HUES64 (cell line): Measurements from ENCODE around the gene EXD1. TPM values are rescaled to one million over a fixed set of nuclear protein-coding genes. Genes with fewer than 3 reads are reported as not detected.
"Not testable (repeated sequence)": the region's sequence is repeated elsewhere in the genome, so short reads cannot be mapped to it uniquely, and the experiment has no call there.

Source experiments
- H3K27ac ChIP-seq: 2 replicates; pipeline ENCODE4 v1.7.0; 2013; ENCODE audit warnings: low read depth, low read length, inconsistent platforms
- H3K27me3 ChIP-seq: 2 replicates; pipeline ENCODE4 v1.6.1; 2013; ENCODE audit warnings: mild to moderate bottlenecking, low read length; ENCODE audit not compliant: insufficient read depth
- H3K36me3 ChIP-seq: 2 replicates; pipeline ENCODE4 v1.6.1; 2013; ENCODE audit warnings: mild to moderate bottlenecking, low read length; ENCODE audit not compliant: insufficient read depth
- H3K4me1 ChIP-seq: 2 replicates; pipeline ENCODE4 v1.6.1; 2013; ENCODE audit warnings: mild to moderate bottlenecking, low read length, moderate library complexity; ENCODE audit not compliant: insufficient read depth
- H3K4me3 ChIP-seq: 2 replicates; pipeline ENCODE4 v1.5.1; 2013; ENCODE audit warnings: mild to moderate bottlenecking, low read length, moderate library complexity
- H3K9ac ChIP-seq: 2 replicates; pipeline ENCODE4 v1.6.1; 2013; ENCODE audit warnings: mild to moderate bottlenecking, low read depth, low read length
- H3K9me3 ChIP-seq: 2 replicates; pipeline ENCODE4 v1.6.1; 2013; ENCODE audit warnings: low read depth, low read length; ENCODE audit not compliant: insufficient read depth
- WGBS: fragments of 150-250, 120-280 bp; methylation state at CpG from one replicate; pipeline ENCODE4 v1.1.7; 2013; ENCODE audit warnings: missing lambda C conversion rate; 5-methylcytosine and 5-hydroxymethylcytosine counted together
- polyA plus RNA-seq, 2 experiments: library from polyadenylated mRNA; stranded (reverse); fragments of 50-300 nt; gene quantifications; one replicate each; pipeline ENCODE4 v1.2.3, GENCODE V29; 2013

The EXD1 gene, protein sequence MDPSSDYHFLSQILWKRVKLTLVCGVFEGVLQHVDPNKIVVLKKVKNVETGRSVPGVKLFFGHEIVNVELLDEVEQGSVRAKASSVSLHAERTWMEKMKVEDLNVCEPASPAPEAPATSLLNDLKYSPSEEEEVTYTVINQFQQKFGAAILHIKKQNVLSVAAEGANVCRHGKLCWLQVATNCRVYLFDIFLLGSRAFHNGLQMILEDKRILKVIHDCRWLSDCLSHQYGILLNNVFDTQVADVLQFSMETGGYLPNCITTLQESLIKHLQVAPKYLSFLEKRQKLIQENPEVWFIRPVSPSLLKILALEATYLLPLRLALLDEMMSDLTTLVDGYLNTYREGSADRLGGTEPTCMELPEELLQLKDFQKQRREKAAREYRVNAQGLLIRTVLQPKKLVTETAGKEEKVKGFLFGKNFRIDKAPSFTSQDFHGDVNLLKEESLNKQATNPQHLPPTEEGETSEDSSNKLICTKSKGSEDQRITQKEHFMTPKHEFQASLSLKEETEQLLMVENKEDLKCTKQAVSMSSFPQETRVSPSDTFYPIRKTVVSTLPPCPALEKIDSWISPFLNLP
- polyA plus RNA-seq (2013, experiment 1 of 2), result not detected
- not detected for polyA plus RNA-seq (2013, experiment 2 of 2)

DNA sequence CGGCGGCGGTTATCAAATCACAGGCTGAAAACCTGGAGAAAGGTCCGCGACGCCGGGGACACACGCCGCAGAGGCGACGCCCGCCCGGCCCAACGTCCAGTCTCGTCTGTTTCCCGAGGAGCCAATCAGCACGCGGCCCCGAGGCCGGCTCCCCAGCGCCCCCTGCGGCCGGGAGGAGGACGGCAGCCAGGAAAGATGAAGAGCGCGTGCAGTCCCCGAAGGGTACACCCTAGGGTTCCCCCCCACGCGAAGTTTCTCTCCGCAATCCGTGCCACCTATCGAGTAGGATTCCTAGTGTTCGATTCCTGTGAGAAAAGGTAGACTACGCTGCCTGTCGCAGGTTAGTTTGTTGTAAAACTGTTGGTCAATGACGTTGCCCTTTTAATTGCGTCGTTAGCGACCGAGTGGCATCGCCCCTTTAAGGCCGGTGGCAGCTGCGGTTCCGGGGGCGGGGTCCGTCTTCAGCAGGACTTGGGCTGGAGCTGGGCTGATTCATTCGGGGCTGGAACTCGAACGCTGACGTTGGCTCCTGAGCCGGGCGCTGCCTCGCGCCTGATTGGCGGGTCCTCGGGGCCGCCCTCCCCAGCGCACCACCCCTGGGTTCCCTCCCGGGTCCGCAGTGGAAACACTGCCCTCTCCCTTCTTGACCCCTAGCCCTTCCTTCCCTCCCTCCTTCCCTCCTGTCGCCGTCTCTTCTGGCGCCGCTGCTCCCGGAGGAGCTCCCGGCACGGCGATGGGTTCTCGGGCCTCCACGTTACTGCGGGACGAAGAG lies at the start of gene EXD1, which contains the start of gene CHP1:
TSS of gene EXD1 (minus strand) at position 108 of the 772 bp plus-strand sequence. CDS start 4,182 bp downstream, outside the sequence.
TSS of gene CHP1 (plus strand) at position 619 of the 772 bp plus-strand sequence. CDS start at position 734, 115 bp downstream.
- Histone ChIP-seq H3K36me3 (no peaks in the 10 kb centered on the region; the same call in 1 of the 2 replicates), H3K4me3 (peak within 1 kb of the TSS; percentile 72), H3K27ac (peak within 1 kb of the TSS; percentile 61; the same call in 1 of the 2 replicates), H3K4me1 (peaks cover 3% of the 10 kb centered on the region; the same call in 1 of the 2 replicates), H3K9me3 (no peaks in the 10 kb centered on the region), H3K9ac (peak within 1 kb of the TSS; percentile 65), H3K27me3 (peaks cover 5% of the 10 kb centered on the region; the same call in 1 of the 2 replicates)
- under 1% methylated on average over 72 of the region's 72 CpGs for WGBS

GRCh38 chr15:41279535-41280283 lies 49.2 kb upstream of the EXD1 start:
- WGBS, result 92% methylated on average over 1 of the region's 1 CpG
- H3K27me3 ChIP-seq, result no peaks in the 10 kb centered on the region
- H3K36me3 ChIP-seq, result peaks cover 23% of the 10 kb centered on the region
- no peak overlapping the region for H3K9ac ChIP-seq
- H3K4me3 ChIP-seq, result no peak overlapping the region
- no peaks in the 10 kb centered on the region for H3K4me1 ChIP-seq
- H3K27ac ChIP-seq, result no peak overlapping the region
- no peaks in the 10 kb centered on the region for H3K9me3 ChIP-seq

GRCh38 chr15:41278319-41278718 lies 47.8 kb upstream of the EXD1 start:
- no peak overlapping the region for H3K27ac ChIP-seq
- no peaks in the 10 kb centered on the region for H3K4me1 ChIP-seq
- H3K27me3 ChIP-seq, result no peaks in the 10 kb centered on the region
- no peak overlapping the region for H3K9ac ChIP-seq
- no peaks in the 10 kb centered on the region for H3K9me3 ChIP-seq
- WGBS, result 90% methylated on average over 1 of the region's 3 CpGs
- H3K4me3 ChIP-seq, result no peak overlapping the region
- peaks cover 27% of the 10 kb centered on the region for H3K36me3 ChIP-seq

DNA sequence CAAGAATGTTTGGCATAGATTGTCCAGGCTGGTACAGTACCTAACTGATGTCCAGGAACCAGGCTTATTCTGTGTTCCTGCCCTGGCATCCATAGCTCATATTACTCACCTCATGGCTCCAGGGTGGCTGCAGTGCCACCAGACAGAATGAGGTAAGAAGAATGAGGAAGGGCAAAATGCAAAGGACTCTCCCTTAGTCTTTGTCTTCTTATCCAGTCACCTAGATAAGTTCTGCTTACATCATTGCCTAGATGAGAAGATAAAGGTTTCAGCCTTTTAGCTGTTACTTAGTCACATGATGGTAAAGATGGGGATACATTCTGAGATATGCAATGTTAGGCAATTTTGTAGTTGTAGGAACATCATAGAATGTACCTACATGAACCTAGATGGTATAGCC lies 46.3 kb upstream of the EXD1 start:
- no peak overlapping the region for H3K4me3 ChIP-seq
- no peaks in the 10 kb centered on the region for H3K9me3 ChIP-seq
- H3K27ac ChIP-seq, result no peak overlapping the region
- H3K27me3 ChIP-seq, result no peaks in the 10 kb centered on the region
- H3K4me1 ChIP-seq, result no peaks in the 10 kb centered on the region
- H3K9ac ChIP-seq, result no peak overlapping the region
- H3K36me3 ChIP-seq, result peaks cover 37% of the 10 kb centered on the region

- 93% methylated on average over 2 of the region's 2 CpGs for WGBS
- Histone ChIP-seq H3K9me3 (no peaks in the 10 kb centered on the region), H3K27ac (no peak overlapping the region), H3K36me3 (peaks cover 35% of the 10 kb centered on the region), H3K4me1 (no peaks in the 10 kb centered on the region), H3K9ac (no peak overlapping the region), H3K4me3 (no peak overlapping the region), H3K27me3 (no peaks in the 10 kb centered on the region)
These were observed 39.3 kb upstream of the EXD1 start for GRCh38 chr15:41269887-41270286.

DNA sequence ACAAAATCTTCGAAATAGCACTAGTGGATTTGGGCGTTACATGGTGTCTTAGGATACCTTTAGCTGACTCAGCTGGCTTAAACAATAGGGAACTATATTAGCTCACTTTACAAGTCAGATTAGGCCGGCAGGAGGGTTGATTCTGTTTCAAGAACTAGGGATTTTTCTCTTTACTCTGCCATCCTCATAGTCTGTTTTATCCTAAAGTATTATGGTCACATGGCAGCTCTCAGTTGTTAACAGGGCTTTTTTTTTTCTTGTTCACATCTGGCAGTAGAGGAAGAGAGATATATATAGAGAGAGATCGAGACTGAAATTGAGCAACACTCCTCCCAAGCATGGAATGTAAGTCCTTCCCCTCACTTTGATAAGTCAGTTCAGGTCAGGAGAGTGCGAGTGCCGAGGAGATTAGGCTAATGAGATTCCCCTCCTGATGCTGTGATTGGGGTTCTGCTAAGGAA lies 33.4 kb upstream of the EXD1 start:
- Histone ChIP-seq H3K36me3 (peaks cover 23% of the 10 kb centered on the region), H3K9me3 (no peaks in the 10 kb centered on the region), H3K27me3 (no peaks in the 10 kb centered on the region), H3K4me3 (peak overlapping the region; percentile 33), H3K9ac (no peak overlapping the region), H3K27ac (peak overlapping the region; percentile 88), H3K4me1 (peaks cover 13% of the 10 kb centered on the region)
- 15% methylated on average over 4 of the region's 6 CpGs for WGBS

- H3K4me3 ChIP-seq, result no peak overlapping the region
- no peak overlapping the region; the same call in 1 of the 2 replicates for H3K27ac ChIP-seq
- no peaks in the 10 kb centered on the region for H3K9me3 ChIP-seq
- H3K4me1 ChIP-seq, result peaks cover 13% of the 10 kb centered on the region
- no peaks in the 10 kb centered on the region for H3K27me3 ChIP-seq
- H3K36me3 ChIP-seq, result peaks cover 31% of the 10 kb centered on the region
- H3K9ac ChIP-seq, result no peak overlapping the region
- WGBS, result 96% methylated on average over 8 of the region's 8 CpGs
These were observed 32.0 kb upstream of the EXD1 start for GRCh38 chr15:41262571-41262970.

DNA sequence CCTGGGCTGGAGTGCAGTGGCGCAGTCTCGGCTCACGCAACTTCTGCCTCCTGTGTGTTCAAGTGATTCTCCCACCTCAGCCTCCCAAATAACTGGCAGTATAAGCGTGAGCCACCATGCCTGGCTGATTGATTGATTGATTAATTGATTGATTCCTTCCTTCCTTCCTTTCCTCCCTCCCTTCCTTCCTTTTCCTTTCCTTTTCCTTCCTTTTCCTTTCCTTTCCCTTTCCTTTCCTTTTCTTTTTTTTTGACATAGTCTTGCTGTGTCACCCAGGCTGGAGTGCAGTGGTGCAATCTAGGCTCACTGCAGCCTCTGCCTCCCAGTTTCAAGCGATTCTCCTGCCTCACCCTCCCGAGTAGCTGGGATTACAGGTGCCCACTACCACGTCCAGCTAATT lies 30.4 kb upstream of the EXD1 start:
- Histone ChIP-seq H3K4me1 (peaks cover 13% of the 10 kb centered on the region), H3K36me3 (peaks cover 36% of the 10 kb centered on the region)
- not testable (repeated sequence) for H3K9ac ChIP-seq, H3K27me3 ChIP-seq, H3K9me3 ChIP-seq, H3K4me3 ChIP-seq, H3K27ac ChIP-seq
- 94% methylated on average over 7 of the region's 7 CpGs for WGBS

DNA sequence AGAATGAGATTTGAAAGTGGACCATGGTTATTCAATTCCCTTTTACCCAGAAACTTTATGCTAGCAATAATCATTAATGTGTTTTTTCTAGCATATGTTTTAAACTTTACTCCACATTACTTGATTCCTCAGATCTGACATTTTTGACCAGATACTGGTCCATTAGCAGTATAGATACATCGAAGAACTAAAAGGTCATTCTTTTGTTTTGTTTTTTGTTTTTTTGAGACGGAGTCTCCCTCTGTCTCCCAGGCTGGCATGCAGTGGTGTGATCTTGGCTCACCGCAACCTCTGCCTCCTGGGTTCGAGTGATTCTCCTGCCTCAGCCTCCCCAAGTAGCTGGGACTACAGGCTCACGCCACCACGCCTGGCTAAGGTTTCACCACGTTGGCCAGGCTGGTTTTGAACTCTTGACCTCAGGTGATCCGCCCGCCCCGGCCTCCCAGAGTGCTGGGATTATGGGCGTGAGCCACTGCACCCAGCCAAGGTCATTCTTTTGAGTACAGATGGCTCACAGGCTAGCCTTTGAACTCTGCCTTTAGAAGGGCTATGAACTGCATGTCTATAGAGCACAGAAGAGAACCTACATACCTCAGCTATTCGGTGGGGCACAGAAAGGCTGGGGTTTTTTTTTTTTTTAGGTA lies 29.1 kb upstream of the EXD1 start:
- H3K9ac ChIP-seq, result no peak overlapping the region
- H3K4me1 ChIP-seq, result peaks cover 13% of the 10 kb centered on the region
- H3K27me3 ChIP-seq, result no peaks in the 10 kb centered on the region
- peaks cover 33% of the 10 kb centered on the region for H3K36me3 ChIP-seq
- H3K9me3 ChIP-seq, result no peaks in the 10 kb centered on the region
- no peak overlapping the region for H3K27ac ChIP-seq
- WGBS, result 90% methylated on average over 11 of the region's 12 CpGs
- no peak overlapping the region for H3K4me3 ChIP-seq
